ENCODE data around the gene TP53BP1.

The TP53BP1 gene

GRCh38 chr15:43473885-43474284 is 19.1 kb downstream of the TP53BP1 start:
- Histone ChIP-seq H3K27ac (no peak overlapping the region), H3K79me2 (ENCODE audit: insufficient read depth, low read depth) (no peaks in the 10 kb centered on the region), H3K9ac (no peak overlapping the region), H3K4me3 (IDR thresholded peaks at IDR 0.05; ENCODE audit: insufficient read depth, low read depth, low read length) (no peak overlapping the region), H4K20me1 (ENCODE audit: insufficient read depth) (no peaks in the 10 kb centered on the region), H3K36me3 (ENCODE audit: insufficient read depth) (no peaks in the 10 kb centered on the region), H3K4me2 (no peak overlapping the region), H3K27me3 (ENCODE audit: insufficient read depth, low read depth) (no peaks in the 10 kb centered on the region), H3K4me1 (ENCODE audit: low read depth, poor library complexity, severe bottlenecking) (no peaks in the 10 kb centered on the region), H2AFZ (ENCODE audit: low read depth) (no peak overlapping the region)
- no peak for TF ChIP-seq CTCF (conservative IDR thresholded peaks at IDR 0.05; ENCODE audit: low read depth, low read length)

- Histone ChIP-seq H3K4me1 (ENCODE audit: low read depth, poor library complexity, severe bottlenecking) (no peaks in the 10 kb centered on the region), H3K4me3 (IDR thresholded peaks at IDR 0.05; ENCODE audit: insufficient read depth, low read depth, low read length) (no peak overlapping the region), H4K20me1 (ENCODE audit: insufficient read depth) (no peaks in the 10 kb centered on the region), H3K36me3 (ENCODE audit: insufficient read depth) (no peaks in the 10 kb centered on the region), H3K4me2 (no peak overlapping the region), H3K79me2 (ENCODE audit: insufficient read depth, low read depth) (no peaks in the 10 kb centered on the region), H2AFZ (ENCODE audit: low read depth) (no peak overlapping the region), H3K27me3 (ENCODE audit: insufficient read depth, low read depth) (no peaks in the 10 kb centered on the region), H3K9ac (no peak overlapping the region), H3K27ac (no peak overlapping the region)
- TF ChIP-seq CTCF (conservative IDR thresholded peaks at IDR 0.05; ENCODE audit: low read depth, low read length): no peak
Measured at GRCh38 chr15:43471975-43472374, 21.0 kb downstream of the TP53BP1 start.

GRCh38 chr15:43469867-43470266 is 23.1 kb downstream of the TP53BP1 start:
- Histone ChIP-seq H3K4me3 (IDR thresholded peaks at IDR 0.05; ENCODE audit: insufficient read depth, low read depth, low read length) (no peak overlapping the region), H3K4me1 (ENCODE audit: low read depth, poor library complexity, severe bottlenecking) (peaks cover 7% of the 10 kb centered on the region), H3K36me3 (ENCODE audit: insufficient read depth) (no peaks in the 10 kb centered on the region), H3K9ac (no peak overlapping the region), H4K20me1 (ENCODE audit: insufficient read depth) (no peaks in the 10 kb centered on the region), H2AFZ (ENCODE audit: low read depth) (no peak overlapping the region), H3K4me2 (no peak overlapping the region), H3K79me2 (ENCODE audit: insufficient read depth, low read depth) (no peaks in the 10 kb centered on the region), H3K27ac (no peak overlapping the region), H3K27me3 (ENCODE audit: insufficient read depth, low read depth) (no peaks in the 10 kb centered on the region)
- TF ChIP-seq CTCF (conservative IDR thresholded peaks at IDR 0.05; ENCODE audit: low read depth, low read length): no peak

- Histone ChIP-seq H3K36me3 (ENCODE audit: insufficient read depth) (no peaks in the 10 kb centered on the region), H3K4me2 (peak overlapping the region; percentile 7; the same call in 1 of the 2 replicates), H3K9ac (no peak overlapping the region), H4K20me1 (ENCODE audit: insufficient read depth) (no peaks in the 10 kb centered on the region), H3K4me3 (IDR thresholded peaks at IDR 0.05; ENCODE audit: insufficient read depth, low read depth, low read length) (no peak overlapping the region), H3K79me2 (ENCODE audit: insufficient read depth, low read depth) (no peaks in the 10 kb centered on the region), H3K27me3 (ENCODE audit: insufficient read depth, low read depth) (no peaks in the 10 kb centered on the region), H3K4me1 (ENCODE audit: low read depth, poor library complexity, severe bottlenecking) (peaks cover 8% of the 10 kb centered on the region), H3K27ac (no peak overlapping the region), H2AFZ (ENCODE audit: low read depth) (no peak overlapping the region)
- TF ChIP-seq CTCF (conservative IDR thresholded peaks at IDR 0.05; ENCODE audit: low read depth, low read length): no peak
Measured at GRCh38 chr15:43465100-43465499, 27.9 kb downstream of the TP53BP1 start.
